CMK (cell line): ENCODE measurements around the gene HAUS7.

ENCODE experiments used
- DNase-seq: peaks from one replicate; pipeline ENCODE4 v3.0.0-alpha.2; 2010; ENCODE audit warnings: low read depth

Gene HAUS7

DNA sequence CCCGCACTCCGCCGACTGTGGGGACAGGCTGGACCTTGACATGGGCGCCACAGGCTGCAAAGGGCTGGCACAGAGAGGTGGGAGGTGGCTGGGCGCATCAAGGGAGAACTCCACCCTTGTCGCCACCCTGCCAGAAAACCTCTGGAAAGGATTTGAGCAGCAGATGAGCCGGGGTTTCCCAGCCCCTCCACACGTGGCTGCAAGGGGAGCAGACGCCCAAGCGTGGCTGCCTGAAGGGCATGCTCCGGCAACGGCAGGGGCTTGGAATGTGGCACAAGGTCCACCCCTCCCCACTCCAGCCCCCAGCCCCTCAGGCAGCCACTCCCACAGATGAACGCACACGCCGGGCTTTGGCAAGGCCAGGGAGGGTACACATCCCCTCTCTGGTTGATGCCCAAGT is 29.0 kb upstream of the HAUS7 start:
- DNase-seq: no peak

DNA sequence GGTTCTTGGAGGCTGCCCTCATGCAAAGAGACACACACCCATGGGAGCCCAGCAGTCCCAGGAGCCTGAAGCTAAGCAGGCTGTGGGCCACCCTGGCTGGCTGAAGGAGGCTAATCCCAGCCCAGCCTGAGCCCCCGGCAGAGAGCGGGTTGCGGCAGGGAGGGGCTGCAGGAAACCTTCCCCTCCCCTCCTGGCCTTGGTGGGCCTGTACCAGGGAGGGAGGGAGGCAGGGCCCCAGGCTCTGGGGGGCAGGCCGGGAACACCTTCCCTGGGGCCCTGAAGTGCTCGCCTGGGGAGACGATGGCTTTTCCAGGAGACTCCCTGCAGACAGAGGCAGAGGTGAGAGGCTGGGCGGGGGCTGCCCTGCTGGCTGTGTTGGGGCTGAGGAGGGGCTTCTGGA is 28.1 kb upstream of the HAUS7 start:
- DNase-seq: no peak

DNA sequence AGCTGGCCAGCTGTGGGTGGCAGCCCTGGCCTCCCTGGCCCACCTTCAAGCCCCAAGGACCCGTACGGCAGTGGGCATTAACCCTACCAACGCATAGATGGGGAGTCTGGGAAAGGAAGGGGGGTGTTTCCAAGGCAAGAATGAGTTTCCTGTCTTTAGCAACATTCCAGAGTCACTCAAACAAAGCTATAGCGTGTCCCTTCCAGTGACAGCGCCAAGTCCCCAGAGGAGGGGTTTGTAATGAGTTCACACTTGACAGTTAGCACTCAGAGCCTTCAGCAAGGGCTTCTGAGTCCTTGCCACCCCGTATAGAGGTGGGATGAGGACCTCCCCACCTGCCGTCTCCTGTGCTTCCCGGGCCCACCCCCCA is 26.2 kb upstream of the HAUS7 start:
- no peak for DNase-seq

DNA sequence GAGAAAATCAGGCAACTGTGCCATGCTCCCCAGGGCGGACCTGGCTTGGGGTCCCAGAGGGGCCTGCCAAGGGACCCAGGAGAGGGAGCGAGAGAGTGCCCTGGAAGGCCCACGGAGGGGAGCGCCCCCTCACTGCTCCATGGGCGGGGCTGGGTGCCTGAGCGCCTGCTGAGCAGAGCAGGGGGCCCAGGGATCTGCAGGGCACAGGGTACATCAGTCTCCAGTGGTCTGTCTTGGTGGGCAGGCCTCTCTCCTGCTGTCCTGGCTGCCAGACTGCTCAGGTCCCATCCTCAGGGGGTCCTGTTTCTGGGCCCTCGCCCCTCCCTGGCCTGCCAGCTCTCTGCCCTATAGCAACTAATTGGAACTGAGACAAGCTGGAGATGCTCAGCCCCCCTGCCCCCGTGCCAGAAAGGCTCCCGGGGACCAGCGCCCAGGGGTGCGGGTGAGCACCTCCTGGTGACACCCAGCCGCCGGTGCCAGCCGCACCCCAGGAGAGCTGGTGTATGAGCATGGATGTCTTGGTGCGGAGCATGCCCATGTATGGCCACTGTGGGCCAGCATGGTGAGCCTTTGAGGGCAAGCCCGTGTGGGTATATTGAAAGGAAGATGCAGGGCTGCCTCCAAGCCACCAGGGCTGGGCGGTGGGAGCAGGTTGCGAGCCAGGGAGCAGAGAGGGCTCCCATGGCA is 25.7 kb upstream of the HAUS7 start:
- DNase-seq: no peak

DNA sequence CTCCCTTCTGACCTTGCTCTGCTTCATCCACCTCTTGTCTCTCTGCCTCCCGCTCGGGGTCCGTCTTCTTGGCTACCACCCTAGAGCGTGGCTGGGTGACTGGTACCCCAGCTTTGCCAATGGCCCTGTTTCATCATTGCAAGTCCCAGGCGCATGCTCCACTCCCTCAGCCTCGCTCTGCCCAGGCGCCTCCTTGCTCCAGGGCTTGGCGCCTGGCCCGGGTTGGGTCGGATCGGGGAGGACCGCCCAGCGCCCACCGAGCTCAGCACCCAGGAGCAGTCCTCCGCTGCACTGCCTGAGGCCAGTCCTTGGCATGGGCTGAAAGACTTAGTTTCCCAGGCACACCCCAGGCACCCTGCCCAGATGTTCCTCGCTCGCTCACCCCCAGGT is 25.0 kb upstream of the HAUS7 start:
- DNase-seq: no peak

DNA sequence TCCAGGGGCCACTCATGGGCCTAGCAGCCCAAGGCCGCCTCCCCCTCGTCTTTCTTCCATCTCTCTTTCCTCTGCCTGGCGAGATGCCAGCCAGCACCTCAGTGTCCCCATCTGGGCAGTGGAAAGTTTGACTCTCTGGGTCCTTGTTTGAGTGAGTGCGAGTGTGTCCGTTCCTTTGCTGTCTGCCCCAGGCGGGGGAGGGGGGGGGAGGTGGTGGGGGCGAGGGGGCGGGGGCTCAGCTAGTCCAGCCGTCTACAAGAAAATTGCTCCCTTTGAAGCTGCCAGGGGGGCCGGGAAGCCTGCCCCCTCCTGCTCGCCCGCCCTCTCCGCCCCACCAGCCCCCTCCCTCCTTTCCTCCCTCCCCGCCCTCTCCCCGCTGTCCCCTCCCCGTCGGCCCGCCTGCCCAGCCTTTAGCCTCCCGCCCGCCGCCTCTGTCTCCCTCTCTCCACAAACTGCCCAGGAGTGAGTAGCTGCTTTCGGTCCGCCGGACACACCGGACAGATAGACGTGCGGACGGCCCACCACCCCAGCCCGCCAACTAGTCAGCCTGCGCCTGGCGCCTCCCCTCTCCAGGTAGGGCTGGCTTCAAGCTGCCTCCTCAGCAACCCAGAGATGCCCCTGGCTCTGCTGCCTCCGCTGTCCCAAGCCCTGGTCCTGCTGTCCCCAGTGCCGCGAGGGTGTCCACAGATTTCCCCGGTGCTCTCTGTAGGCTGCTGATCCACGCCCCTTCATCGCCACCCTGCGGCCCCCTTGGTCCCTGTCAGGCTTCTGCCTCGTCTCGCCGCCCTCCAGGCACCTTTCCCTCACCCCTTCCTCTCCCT is 24.4 kb upstream of the HAUS7 start, which contains the start of gene BGN:
Gene BGN (plus strand): TSS at position 440 of the 821 bp plus-strand sequence. CDS start 9,652 bp downstream, outside the sequence.
- DNase-seq: no peak

DNA sequence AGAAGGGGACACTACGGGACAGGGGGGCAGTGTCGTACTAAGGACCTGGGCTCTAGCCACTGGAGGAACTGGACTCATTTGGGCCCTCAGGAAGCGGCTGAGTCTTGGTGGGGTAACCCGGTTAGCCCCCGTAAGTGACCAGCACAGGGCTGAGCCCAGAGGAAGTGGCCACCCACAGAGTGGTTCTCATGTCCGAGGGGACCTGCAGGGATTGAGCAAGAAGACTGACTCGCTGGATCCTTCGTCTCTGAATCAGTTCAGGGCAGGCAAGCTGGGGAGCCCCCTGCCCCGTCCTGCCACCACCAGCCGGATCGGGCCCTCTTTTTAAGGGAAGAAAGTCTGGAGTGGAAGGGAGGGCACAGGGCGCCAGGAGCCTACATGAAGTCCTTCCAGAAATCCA is 23.7 kb upstream of the HAUS7 start:
- no peak for DNase-seq

DNA sequence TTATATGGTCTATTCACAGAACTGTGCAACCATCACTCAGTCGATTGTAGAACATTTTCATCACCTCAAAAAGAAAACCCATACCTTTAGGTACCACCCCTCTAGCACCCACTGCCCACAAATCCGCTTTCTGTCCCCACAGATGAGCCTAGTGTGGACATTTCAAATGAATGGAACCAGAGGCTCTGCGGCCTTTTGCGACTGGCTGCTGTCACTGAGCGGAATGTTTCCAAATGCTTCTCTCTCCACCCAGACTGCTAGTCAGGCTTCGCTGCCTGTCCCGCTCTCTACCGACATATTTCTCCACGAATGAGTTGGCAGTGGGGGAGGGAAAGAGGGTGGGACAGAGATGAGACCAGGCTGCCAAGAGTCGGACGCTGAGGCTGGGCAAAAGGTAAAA is 22.7 kb upstream of the HAUS7 start:
- no peak for DNase-seq

DNA sequence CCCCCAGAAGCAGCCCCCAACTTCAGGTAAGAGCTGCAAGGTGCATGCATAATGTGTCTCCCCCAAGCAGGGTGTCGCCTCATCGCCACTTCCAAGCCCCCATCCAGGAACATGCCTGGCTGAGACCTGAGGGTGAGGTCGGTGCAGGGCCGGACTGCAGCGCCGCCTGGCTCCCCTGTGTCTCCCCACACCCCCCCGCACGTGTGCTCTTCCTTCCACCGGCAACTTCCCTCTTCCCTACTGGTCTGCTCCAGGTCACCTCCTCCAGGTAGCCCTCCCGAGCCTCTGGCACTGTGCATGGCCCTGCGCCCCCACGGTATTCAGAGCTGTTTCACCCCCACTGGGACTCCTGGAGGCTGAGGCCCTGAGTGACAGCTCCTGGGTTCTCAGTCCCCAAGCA is 22.2 kb upstream of the HAUS7 start:
- no peak for DNase-seq

DNA sequence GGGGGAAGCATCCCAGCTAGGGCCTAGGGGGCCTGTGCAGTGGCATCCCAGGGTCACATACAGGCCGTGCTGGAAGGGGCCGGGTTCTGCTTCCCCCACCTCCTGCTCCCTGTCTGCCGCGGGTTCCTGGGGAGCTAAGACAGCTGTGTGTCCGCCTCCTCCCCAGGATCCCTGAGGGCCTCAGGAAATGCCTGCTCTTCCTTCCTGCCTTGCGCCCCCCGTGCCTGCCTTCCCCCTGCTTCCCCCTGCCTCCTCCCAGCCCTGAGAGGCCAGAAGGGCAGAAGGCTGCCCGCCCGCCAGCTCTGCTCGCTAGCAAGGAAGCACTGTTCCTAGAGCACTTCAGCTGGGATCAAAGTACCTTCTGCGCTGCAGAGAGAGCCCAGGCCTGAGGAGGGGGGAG is 21.5 kb upstream of the HAUS7 start:
- DNase-seq: no peak

DNA sequence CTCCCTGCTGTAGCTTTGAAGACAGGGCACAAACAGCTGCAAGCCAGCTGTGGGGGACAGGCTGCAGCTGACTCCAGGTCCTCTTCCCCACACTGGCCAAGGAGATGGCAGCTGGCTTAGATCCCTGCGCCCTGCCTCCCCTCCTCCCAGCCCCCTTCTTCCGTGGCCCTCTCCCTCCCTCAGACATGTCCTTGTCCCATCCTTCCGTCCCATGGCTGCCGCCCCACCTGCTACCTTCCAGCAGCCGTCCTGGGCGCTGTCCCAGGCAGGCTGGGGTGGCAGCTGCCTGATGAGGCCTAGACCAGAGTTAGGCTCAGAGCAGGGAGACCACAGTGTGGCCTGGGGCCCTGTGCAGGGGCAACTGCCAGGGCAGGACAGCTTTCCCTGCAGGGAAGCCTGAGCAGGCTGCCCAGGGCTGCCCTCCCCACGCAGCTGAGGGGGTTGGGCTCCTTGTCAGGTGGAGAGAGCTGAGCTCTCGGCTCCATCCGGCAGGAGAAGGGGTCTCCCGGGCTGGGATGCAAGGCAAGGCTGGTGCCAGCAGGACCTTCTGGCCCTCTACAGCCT is 21.1 kb upstream of the HAUS7 start:
- DNase-seq: no peak

DNA sequence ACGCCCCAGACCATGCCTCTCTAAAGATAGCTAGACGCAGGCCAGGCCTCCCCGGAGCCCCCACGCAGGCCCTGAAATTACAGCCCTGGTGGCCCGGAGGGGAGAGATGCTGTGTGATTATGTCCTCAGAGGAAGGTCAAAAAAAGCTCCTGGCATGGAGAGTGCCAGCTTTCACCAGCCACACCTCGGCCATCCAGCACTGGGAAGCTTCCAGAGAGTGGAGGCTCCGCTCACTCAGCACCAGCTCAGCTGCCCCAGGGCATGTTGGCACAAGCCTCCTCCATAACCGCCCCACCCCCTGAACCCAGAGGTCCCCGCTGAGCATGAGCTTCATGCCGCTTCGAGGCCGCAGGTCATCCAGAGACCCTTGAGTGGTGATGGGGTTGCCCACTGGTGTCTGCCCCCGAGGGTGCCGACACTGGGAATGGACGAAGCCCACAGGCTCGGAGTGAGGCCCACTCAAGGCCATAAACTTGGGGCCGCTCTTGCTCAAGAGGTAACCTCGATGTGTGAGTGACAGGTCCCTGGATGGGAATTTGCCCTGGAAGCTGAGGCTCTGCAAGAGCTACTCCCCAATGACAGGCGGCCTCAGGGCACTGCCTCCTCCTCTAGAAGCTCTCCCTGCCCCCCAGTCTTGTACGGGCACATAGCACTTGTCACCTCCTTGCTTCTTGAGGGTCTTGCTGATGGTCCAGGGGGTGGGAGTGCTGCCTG is 20.0 kb upstream of the HAUS7 start:
- DNase-seq: no peak

DNA sequence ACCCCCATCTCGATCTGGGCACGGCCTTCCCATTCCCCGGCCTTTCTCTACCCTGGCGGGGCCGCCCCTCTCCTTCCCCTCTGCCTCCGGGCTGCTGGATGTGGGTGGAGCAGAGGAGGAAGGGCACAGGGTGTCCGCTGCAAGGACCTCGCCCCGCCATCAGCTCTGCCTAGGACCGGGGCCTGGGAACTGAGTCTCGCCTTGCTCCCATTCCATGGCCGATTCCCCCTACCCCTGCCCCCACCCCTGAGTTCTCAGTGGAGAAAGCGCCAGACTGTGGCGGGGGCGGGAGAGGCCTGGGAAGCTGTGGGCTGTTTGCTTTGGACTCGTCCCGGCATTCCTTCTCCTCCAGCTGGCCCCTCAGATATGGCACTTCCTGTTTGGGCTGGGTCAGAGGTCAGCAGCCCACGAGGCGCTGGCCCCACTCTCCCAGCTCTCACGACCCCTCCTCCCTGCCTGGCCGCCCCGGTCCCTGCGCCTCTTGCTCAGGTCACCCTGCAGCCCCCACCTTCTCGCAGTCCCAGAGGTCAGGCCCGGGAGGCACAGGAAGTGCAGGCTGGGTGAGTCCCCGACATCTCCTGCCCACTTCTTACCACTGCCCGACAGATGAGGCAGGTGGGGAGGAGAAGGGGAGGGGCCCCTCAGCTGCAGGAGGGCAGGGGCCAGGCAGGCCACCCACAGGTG is 18.0 kb upstream of the HAUS7 start:
- DNase-seq: no peak

DNA sequence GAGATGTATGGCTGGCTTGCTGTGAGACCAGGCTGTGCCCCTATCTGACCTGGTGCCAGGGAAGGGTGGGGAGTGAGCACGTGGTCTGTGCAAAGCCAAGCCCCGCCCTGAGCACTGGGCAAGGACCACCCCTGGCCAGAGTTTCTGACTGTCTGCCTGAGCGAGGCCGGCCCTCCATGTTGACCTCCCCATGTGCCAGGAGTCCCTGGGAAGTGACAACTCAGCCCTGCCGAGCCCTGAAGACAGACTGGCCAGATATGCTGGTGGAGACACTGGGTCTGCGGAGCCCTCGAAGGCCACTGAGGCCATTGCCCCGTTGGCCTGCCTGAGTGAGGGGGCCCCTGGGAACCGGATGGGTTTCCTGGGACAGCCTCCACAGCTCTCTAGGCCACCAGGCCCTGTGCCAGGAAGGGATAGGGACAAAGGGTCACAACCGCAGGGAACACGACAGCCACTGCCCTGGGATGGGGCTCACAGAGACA is 17.3 kb upstream of the HAUS7 start:
- no peak for DNase-seq

DNA sequence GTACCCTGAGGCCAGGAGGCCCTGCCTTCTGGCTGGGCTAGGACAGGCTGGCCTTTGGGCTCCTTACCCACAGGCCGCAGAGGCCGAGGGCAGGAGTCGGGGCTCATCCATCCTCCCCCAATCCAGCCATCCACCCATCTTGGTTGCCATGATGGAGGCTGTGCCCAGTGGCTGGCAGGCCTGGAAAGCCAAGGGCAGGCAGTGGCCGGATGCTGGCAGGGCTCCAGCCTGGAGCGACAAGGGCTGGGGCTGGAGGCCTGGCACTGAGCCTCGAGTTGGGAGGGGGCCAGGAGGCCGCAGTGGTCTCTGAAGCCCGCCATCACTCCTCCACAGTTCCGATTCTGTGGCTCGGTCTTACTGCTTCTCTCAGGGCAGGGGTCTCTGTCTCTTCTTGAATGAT is 15.8 kb upstream of the HAUS7 start:
- DNase-seq: no peak

DNA sequence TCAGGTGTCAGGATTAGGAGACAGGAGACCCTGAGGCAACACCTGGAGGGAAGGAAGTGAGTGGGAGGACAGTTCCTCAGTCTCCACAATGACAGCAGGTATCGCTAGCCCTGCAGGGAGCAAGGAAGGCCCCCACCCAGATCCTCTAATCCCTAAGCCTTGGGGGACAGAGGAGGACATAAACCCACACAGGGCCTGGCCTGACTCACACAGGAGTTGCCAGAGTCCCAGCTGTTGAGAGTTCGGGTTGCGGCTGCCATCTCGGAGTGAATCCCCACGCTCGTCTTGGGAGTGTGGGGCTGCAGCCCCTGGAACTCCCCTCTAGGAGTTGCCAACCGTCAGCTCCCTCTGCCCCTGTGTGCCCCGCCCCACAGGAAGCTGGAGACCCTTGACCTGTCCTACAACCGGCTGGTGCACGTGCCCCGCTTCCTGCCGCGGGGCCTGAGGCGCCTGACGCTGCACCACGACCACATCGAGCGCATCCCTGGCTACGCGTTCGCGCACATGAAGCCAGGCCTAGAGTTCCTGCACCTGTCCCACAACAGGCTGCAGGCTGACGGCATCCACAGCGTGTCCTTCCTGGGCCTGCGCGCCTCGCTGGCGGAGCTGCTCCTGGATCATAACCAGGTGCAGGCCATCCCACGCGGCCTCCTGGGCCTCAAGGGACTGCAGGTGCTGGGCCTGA is 15.2 kb upstream of the HAUS7 start:
- DNase-seq: no peak

DNA sequence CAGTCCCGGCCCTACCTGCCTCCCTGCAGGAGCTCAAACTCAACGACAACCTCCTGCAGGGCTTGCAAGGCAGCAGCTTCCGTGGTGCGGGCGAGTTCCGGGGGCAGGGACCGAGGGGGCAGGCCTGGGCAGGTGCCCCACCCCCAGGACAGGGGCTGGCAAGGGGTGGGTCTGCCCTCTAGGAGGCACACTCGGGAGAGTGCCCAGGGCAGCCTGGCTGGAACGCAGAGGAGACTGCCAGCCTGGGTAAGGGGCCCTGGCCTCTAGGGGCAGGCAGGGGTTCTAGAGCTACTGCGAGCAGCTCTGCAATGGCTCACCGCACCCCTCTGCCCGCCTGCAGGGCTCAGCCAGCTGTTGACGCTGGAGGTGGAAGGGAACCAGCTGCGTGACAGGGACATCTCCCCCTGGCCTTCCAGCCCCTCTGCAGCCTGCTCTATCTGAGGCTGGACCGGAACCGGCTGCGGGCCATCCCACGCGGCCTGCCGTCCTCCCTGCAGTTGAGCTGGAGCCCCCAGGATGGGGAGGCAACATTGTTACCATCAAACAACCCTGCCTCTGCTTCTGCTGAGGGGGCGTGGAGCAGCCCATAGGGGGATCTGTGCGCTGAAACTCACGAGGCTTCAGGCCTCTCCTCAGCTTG is 12.1 kb upstream of the HAUS7 start:
- no peak for DNase-seq

DNA sequence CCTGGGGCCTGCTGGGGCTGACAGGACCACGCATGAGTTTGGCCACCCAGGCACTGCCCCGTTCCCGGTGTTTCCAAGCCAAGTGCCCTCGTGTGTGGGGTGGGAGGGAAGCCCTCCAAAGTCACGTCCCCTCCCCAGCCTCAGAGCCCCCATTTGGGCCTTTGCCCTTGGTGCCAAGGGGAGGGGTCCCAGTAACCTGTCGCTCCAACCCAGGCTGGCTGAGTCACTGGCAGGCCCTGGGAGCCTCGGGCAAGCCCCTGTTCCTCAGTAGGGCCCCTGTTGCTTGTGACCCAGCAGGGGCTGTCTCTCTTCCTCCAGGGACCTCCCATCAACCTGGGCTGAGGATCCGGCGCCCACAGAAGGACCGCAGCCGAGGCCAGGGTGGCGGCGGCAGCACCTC is 10.7 kb upstream of the HAUS7 start:
- DNase-seq: no peak

DNA sequence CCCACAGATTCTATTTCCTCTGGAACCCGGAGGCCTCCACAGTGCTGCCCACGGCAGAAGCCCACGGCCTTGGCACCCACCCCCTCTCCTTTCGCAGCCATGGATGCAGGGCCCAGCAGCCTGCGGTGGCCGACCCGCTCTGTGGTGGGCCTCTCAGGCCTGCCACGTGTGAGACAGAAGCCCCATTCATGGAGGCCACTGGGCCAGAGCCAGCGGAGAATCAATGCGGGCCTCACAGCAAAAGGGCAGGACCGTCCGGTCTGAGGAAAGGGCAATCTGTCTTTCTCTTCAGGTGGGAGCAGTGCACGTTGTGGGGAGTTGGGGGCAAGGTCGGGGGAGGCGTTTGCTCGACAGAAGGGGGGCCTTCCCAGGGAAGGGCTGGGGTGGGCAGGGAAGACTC is 8.4 kb upstream of the HAUS7 start:
- no peak for DNase-seq

DNA sequence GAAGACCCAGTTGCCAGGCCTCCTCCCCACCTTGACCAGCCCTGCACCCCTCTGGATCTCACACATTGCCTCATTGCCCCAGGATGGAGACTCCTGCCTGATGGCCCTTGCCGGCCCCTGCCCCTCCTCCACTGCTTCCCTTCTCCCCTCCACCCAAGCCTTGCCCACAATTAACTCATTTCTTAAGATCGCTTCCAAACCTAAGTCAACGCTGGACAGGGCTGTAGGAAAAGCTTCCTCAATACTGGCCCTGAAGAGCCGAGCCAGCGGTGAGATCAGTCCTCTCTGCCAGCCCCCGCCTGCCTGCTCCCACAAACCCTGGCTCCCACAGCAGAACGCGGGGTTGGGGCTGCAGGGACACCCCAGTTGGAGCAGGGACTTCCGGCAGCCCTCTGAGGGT is 7.5 kb upstream of the HAUS7 start:
- no peak for DNase-seq

DNA sequence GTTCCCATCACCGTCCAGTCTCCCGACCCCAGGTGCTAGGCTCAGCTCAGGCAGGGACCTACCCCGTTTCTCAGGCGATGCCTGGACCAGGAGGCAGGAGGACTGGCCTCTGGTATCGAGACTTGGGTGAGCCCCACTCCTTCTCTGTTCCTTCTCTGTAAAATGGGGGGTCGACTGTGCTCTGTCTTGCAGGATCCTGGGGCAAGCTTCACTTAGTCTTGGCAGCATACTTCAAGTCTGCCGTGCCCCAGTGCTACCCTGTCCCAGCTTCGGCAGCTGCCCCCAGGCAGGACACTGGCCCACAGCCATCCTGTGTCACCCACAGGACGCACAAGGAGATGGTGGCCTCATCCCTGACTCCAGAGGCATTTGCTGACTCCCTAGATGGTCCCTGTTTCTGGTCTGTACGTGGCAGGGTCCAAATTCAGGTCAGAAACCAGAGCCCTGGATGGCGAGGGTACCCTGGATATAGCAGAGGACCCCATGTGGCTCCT is 7.0 kb upstream of the HAUS7 start:
- no peak for DNase-seq
